ENCODE measurements around the gene CFAP161. TPM values are rescaled to one million over a fixed set of nuclear protein-coding genes. Genes with fewer than 3 reads are reported as not detected.

Gene CFAP161
- total RNA-seq, 2 donors from 2014 or later, result 2.9 TPM; not detected in 1

DNA sequence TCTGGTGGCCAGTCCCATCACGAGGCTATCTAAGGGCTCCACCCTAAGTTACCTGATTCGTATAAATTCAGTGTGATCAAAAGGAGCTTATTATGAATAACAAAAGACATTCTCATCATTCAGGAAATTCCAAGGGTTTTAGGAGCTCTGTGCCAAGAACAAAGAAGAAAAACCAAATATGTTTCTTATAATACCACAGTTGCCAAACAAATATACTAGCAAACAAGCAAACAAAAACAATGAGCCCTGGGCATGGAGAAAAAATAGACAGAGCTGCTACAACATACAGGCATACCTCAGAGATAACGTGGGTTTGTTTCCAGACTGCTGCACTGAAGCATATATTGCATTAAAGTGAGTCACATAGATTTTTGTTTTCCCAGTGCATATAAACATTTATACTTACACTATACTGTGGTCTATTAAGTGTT is 20.2 kb upstream of the CFAP161 start:
- 29% methylated on average over 3 of the region's 3 CpGs for WGBS
- intact Hi-C loops (cut with DNase I), result no loop called here
- no peaks in the 10 kb centered on the region for H3K9me3 ChIP-seq
- no peaks in the 10 kb centered on the region for H3K4me1 ChIP-seq (replicated peaks)
- no peaks in the 10 kb centered on the region for H3K36me3 ChIP-seq
- TF ChIP-seq, protein P1, sequence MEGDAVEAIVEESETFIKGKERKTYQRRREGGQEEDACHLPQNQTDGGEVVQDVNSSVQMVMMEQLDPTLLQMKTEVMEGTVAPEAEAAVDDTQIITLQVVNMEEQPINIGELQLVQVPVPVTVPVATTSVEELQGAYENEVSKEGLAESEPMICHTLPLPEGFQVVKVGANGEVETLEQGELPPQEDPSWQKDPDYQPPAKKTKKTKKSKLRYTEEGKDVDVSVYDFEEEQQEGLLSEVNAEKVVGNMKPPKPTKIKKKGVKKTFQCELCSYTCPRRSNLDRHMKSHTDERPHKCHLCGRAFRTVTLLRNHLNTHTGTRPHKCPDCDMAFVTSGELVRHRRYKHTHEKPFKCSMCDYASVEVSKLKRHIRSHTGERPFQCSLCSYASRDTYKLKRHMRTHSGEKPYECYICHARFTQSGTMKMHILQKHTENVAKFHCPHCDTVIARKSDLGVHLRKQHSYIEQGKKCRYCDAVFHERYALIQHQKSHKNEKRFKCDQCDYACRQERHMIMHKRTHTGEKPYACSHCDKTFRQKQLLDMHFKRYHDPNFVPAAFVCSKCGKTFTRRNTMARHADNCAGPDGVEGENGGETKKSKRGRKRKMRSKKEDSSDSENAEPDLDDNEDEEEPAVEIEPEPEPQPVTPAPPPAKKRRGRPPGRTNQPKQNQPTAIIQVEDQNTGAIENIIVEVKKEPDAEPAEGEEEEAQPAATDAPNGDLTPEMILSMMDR (IDR thresholded peaks at IDR 0.05), result no peak
- no peak for TF ChIP-seq POLR2AphosphoS5 (IDR thresholded peaks at IDR 0.05)
- TF ChIP-seq POLR2A (IDR thresholded peaks at IDR 0.05), result no peak
- no peaks in the 10 kb centered on the region for H3K27me3 ChIP-seq (replicated peaks; ENCODE audit: insufficient read depth)
- no peak overlapping the region for H3K27ac ChIP-seq
- no peak for DNase-seq (ENCODE audit: low spot score)
- H3K4me3 ChIP-seq, result no peak overlapping the region

DNA sequence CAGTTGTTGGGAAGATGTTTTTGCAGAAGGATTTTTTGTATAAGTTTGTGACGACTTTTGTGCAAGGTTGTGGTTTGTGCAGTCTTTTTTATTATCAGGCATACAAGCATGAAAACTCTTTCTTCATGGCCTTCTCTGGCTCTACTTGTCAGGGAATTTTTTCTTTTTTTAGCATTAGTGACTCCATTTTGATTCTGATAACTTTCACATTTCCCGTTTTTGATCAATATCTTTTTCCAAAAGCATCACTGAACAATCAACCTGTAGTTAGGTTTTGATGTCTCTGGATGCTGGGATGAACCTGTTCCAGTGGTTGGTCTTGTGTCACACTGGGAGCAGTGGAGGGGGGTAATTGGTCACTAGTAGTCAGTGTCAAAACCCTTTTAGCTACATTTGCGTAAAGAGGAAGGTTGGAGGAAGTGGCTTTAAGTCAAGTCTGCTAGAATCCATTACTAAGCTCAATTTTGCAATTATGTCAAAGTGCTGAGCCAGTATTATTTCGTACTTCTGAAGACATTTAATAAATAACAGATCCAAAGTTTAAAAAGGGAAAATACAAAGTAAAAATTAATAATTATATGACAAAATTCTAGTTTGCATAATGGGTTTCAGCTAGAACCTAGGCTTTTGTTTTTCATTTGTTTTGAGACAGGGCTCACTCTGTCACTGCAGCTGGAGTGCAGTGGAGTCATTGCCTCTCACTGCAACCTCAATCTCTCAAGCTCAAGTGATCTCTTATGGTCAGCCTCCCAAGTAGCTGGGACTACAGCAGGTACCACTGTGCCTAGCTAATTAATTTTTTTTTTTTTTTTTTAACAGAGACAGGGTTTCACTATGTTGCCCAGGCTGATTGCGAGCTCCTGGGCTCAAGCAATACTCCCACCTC is 18.8 kb upstream of the CFAP161 start:
- TF ChIP-seq, protein P1 (IDR thresholded peaks at IDR 0.05), result no peak
- no peak for TF ChIP-seq POLR2AphosphoS5 (IDR thresholded peaks at IDR 0.05)
- no peak for TF ChIP-seq POLR2A (IDR thresholded peaks at IDR 0.05)
- Histone ChIP-seq H3K27me3 (replicated peaks; ENCODE audit: insufficient read depth) (no peaks in the 10 kb centered on the region), H3K9me3 (no peaks in the 10 kb centered on the region), H3K36me3 (no peaks in the 10 kb centered on the region), H3K4me1 (replicated peaks) (no peaks in the 10 kb centered on the region), H3K4me3 (no peak overlapping the region), H3K27ac (no peak overlapping the region)
- intact Hi-C loops (cut with DNase I), result no loop called here
- no peak for DNase-seq (ENCODE audit: low spot score)
- 92% methylated on average over 5 of the region's 5 CpGs for WGBS

DNA sequence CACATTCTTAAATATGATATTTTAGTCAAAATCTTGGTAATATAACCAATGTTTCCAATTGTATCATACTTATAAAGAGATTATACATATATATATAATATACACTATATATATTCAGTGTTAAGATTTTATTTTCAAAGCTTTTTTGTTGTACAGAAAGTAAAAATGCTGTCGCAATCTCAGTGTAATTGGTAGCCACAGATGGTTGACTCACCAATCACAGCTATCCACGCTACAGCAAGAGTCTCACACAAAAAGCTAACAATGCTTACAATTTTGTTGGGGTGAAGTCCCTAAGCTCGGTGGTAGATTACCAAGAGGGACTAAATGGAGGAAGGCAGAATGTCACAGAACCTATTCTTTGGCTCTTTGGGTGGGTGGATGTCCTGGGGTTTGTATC is 16.9 kb upstream of the CFAP161 start:
- no peak for DNase-seq (ENCODE audit: low spot score)
- intact Hi-C loops (cut with DNase I), result no loop called here
- Histone ChIP-seq H3K4me1 (replicated peaks) (no peaks in the 10 kb centered on the region), H3K36me3 (no peaks in the 10 kb centered on the region), H3K27ac (no peak overlapping the region), H3K9me3 (no peaks in the 10 kb centered on the region), H3K4me3 (no peak overlapping the region), H3K27me3 (replicated peaks; ENCODE audit: insufficient read depth) (no peaks in the 10 kb centered on the region)
- WGBS, result 94% methylated on average over 3 of the region's 3 CpGs
- TF ChIP-seq POLR2AphosphoS5 (IDR thresholded peaks at IDR 0.05), result no peak
- TF ChIP-seq, protein P1 (IDR thresholded peaks at IDR 0.05), result no peak

DNA sequence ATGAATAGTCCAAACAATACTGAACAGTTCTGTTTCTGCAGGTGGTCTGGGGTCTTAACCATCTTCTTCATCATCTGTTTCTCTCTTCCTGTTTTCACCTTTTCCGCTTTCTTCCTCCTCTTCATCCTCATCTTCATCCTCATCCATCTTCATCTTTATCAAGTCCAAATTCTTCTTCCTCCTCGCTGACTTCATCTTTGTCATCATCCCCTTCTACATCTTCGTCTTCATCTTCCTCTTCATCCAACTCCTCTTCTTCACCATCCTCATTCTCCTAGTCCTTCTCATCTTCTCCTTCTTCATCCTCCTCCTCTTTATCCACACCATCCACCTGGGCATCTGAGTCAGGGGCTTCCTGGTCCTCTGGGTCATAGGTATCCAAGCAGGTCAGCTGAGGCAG is 16.5 kb upstream of the CFAP161 start:
- no peak overlapping the region for H3K4me3 ChIP-seq
- DNase-seq (ENCODE audit: low spot score), result no peak
- WGBS, result 82% methylated on average over 3 of the region's 3 CpGs
- no peaks in the 10 kb centered on the region for H3K4me1 ChIP-seq (replicated peaks)
- H3K27me3 ChIP-seq (replicated peaks; ENCODE audit: insufficient read depth), result no peaks in the 10 kb centered on the region
- no peaks in the 10 kb centered on the region for H3K9me3 ChIP-seq
- no peaks in the 10 kb centered on the region for H3K36me3 ChIP-seq
- intact Hi-C loops (cut with DNase I), result no loop called here
- H3K27ac ChIP-seq, result no peak overlapping the region
- no peak for TF ChIP-seq POLR2A (IDR thresholded peaks at IDR 0.05)
- no peak for TF ChIP-seq POLR2AphosphoS5 (IDR thresholded peaks at IDR 0.05)
- TF ChIP-seq, protein P1 (IDR thresholded peaks at IDR 0.05), result no peak

DNA sequence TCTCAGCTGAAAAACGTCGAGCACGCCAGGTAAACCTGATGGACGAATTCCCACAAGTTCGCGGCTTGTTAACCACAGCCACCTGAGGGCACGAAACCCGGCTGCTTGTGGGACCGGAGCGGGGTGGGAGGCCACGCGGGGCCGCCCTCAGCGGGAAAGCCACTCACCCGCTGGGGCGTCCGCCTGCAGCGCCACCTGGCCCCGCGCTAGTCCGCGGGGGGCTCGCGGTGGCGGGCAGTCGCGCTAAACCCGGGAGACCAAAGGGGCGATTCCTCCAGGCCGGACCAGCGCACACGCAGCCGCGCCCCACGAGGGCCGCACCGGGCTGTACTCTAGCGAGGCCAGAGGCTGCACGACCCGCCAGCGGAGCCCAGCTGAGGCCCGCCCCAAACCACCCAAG is 15.7 kb upstream of the CFAP161 start:
- no peaks in the 10 kb centered on the region for H3K36me3 ChIP-seq
- no peak overlapping the region for H3K27ac ChIP-seq
- TF ChIP-seq, protein P1 (IDR thresholded peaks at IDR 0.05), result no peak
- no peak for TF ChIP-seq POLR2A (IDR thresholded peaks at IDR 0.05)
- TF ChIP-seq POLR2AphosphoS5 (IDR thresholded peaks at IDR 0.05), result no peak
- 36% methylated on average over 24 of the region's 42 CpGs for WGBS
- H3K4me1 ChIP-seq (replicated peaks), result no peaks in the 10 kb centered on the region
- no peaks in the 10 kb centered on the region for H3K27me3 ChIP-seq (replicated peaks; ENCODE audit: insufficient read depth)
- no peak overlapping the region for H3K4me3 ChIP-seq
- DNase-seq (ENCODE audit: low spot score), result no peak
- intact Hi-C loops (cut with DNase I), result no loop called here
- no peaks in the 10 kb centered on the region for H3K9me3 ChIP-seq
